T-helper 22 cell (primary cell): Measurements from ENCODE around the gene SEPHS2.

Source experiments
- DNase-seq: peaks from one replicate; pipeline ENCODE4 v3.0.0-alpha.2; 2020; ENCODE audit warnings: low read depth

SEPHS2 gene

DNA sequence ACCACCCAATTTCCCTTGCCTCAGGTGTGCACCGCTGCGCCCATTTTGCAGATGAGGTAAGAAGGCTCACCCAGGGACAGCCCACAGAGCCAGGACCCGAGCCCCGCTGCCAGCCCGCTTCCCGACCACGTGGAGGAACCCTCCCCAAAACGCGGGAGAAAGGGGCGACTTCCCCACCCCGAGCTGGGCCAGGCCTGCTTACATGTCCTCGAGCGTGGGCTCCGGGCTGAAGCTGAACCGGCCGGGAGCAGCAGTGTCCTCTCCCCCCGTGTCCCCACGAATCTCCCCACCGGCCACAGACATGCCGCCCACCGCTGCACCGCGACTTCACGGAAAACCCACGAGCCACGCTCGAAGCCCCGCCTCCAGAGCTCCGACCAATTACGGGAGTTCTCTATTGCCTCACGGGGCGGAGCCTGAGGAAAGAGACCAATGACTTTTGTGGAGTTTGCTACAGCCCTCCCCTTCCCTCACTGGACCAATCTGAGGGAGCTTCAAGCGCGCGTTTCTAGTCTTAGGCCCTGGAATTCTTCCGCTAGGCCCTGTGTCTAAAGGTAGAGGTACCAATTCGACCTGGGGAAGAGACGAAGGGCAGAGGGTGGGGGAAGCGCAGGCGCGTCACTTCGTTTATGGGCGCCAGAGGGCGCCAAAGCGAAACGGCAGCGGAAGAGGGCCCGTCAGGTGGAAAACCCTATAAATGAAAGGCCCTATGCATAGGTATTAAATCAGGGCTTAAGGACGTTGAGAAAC, 15.8 kb downstream of the SEPHS2 start, which contains the start of gene DCTPP1:
Gene DCTPP1 (minus strand): TSS at position 353 of the 750 bp plus-strand sequence. CDS start 50 bp downstream, at position 303.
- DNase-seq: peak; percentile 95

DNA sequence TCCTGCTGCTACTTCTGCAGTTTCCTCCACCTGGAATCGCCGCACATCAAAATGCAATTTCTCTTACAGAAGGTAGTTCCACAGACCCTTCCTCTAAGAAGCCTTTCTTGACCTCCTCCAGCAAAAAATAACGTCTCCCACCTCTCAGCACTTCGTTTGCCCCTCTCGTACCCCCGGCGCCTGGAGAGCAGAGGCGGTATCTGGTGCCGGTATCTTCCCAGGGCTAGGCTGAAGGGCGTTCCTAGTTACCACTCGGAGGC, 16.3 kb downstream of the SEPHS2 start:
- DNase-seq: no peak

DNA sequence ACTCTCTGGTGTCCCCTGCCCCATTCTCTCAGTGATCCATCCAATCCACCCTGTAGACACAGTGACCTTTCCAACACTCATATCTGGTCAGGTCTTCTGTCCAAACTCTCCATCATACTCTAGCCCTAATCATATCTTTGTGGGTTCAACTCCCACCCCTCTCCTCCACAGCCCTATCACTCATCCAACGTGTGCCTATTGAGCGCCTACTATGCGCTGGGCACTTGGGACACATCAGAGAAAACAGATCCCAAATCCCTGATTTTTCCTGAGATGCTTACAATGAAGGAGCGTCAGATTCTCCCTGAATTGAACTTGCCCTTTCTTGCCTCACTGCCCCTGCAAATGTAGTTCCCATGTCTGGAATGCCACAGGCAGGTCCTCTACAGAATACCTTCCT, 17.6 kb downstream of the SEPHS2 start:
- DNase-seq: no peak

DNA sequence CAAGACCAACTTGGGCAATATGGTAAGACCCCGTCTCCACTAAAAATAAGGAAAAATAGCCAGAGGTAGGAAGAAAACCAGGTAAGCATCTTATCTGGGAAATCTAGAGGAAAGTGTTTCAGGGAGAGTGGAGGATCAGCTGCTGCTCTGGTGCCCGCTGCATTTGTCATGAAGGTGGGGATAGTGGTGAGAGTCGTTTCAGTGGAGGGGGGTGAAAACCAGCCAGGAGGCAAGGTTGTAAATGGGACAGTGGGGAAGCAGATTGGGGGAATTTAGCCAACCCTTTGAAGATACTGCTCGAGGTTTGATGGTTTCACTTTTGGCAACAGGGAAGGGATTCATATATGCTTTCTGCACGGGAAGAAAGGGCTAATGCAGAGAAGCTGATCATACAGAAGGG, 24.7 kb downstream of the SEPHS2 start:
- DNase-seq: no peak

DNA sequence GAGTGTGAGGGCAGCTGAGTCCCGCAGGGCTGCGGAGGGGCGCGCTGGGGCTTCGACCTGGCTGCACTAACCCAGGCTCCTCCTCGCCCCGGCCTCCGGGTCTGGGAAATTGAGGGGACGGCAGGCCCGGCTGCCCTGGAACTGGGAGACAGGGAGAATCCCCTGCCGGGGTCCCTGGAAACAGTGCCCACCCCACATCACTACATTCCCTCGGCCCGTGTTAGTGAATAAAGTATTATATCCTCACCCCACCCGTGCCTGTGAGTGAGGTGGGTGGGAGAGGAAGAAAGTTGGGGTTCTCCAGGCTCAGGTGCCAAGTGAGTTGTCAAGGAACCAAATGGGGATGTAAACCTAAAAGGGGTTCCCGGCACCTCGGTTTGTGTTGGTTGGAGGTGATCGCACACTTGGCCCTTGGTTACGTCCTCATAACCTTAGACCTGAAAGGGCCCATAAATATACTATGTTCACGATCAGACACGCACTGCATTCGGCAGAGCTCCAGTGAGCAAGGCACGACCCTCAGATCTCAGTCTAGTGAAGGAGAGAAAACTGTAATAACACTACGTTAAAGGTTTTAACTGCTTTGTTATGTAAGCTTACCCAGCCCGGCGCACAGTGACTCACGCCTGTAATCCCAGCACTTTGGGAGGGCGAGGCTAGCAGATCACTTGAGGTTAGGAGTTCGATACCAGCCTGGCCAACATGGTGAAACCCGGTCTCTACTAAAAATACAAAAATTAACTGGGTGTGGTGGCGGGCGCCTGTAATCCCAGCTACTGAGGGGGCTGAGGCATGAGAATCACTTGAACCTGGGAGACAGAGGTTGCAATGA, 27.1 kb downstream of the SEPHS2 start:
- DNase-seq: no peak

DNA sequence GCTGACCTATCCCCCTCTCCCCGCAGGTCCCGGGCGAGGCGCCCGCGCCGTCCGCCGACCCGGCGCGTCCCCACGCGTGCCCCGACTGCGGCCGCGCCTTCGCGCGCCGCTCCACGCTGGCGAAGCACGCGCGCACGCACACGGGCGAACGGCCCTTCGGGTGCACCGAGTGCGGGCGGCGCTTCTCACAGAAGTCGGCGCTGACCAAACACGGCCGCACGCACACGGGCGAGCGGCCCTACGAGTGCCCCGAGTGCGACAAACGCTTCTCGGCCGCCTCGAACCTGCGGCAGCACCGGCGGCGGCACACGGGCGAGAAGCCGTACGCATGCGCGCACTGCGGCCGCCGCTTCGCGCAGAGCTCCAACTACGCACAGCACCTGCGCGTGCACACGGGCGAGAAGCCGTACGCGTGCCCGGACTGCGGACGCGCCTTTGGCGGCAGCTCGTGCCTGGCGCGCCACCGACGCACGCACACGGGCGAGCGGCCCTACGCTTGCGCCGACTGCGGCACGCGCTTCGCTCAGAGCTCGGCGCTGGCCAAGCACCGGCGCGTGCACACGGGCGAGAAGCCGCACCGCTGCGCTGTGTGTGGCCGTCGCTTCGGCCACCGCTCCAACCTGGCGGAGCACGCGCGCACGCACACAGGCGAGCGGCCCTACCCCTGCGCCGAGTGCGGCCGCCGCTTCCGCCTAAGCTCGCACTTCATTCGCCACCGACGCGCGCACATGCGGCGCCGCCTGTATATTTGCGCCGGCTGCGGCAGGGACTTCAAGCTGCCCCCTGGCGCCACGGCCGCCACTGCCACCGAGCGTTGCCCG, 27.9 kb downstream of the SEPHS2 start:
- peak; percentile 78 for DNase-seq

DNA sequence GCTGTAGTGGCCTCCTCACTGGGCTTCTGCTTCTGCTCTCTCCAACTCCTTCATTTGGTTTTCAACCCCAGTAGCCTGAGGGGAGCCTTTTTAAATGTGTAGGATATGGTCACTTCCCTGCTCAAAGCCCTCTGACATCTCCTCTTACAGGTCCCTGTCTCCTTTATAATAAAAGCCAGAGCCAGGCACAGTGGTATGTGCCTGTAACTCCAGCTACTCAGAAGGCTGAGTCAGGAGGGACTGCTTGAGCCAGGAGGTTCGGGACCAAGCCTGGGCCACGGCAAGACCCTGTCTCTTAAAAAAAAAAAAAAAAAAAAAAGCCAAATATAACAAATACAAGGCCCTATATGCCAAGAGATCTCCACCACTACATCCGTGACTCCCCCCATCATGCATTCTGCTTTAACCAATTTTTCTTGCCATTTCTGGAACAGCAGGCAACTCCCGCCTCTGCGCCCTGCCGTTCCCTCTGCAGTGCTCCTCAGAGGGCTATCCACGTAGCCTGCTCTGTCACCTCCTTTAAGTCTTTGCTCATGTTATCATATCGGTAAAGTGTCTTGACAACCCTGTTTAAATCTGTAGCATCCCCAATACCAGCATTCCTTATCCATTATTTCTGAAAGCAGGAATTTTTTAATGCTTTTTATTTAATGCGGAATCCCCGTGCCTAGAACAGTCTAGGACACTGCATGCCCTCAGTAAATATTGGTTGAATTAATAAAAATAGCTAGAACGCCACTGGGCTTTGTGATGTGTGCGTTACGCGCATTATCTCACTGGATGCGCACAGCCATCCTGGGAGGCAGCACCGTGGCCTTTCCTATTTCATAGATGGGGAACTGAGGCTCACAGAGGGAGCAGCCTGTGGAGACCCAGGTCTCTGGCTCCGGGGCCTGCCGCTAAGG, 28.8 kb downstream of the SEPHS2 start:
- no peak for DNase-seq

DNA sequence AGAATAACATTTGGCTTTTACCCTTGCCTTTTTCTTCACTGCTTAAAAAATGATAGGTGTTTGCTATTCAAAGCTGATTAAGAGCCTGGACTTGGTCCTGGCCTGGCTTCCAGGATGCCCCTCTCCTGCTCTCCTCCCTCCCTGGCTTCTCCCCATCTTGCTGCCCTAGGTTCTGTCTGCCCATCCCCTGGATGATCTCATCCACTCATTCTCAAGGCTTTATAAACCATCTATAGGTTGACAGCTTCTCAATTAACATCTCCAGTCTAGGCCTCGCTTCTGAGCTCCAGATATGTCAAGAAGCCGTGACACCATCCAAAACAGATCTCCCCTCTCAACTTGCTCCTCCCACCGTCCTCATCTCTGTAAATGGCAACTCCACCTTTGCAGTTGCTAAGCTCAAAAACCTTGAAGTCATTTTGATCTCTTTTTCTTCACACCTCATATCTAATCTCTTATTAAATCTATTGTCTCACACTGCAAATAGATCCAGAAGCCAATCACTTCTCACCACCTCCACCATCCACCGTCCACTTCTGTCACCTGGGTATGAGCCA, 29.5 kb downstream of the SEPHS2 start:
- DNase-seq: no peak

DNA sequence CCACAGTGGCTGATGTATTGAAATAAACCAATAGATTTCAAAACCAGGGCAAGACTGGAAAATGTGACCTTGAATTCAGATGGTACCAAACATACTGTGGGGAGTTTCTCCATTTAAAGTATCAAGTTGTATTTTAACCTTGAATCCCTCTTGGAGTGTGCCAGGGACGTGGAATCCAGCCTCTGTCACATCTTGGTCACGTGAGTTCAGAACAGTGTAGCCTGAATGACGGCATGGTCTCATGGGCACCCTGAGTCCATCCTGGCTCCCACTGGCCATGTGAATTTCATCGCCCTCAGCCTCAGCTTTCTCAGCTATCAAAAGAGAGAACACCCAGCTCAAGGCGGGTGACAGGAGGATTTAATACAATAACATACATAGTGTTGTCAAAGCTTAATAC, 31.5 kb downstream of the SEPHS2 start:
- no peak for DNase-seq

DNA sequence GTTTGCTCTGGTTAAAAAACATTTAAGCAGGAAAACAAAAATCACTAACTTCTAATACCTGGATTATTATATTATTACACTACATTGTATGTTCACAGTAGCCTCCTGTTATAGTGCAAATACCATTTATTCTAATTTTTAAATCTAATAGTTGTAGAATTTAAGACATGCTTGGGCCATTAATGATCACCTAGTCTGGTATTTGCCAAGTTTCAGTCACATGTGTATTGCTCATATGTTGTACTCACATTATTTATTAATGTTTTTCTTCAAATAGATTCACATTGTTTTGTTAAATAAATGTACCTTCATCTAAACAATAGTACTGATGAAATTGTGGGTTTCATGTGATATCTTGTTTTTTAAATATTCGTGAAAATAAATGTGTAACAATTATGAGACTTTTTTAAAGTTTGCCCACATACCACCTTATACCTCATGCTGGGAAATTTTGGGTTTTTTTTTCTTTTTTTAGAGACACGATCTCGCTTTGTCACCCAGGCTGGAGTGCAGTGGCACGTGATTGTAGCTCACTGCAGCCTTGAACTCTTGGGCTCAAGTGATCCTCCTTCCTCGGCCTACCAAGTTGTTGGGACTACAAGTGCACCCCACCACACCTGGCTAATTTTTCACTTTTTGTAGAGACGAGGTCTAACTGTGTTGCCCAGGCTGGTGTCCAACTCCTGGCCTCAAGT, 32.4 kb downstream of the SEPHS2 start:
- DNase-seq: no peak

DNA sequence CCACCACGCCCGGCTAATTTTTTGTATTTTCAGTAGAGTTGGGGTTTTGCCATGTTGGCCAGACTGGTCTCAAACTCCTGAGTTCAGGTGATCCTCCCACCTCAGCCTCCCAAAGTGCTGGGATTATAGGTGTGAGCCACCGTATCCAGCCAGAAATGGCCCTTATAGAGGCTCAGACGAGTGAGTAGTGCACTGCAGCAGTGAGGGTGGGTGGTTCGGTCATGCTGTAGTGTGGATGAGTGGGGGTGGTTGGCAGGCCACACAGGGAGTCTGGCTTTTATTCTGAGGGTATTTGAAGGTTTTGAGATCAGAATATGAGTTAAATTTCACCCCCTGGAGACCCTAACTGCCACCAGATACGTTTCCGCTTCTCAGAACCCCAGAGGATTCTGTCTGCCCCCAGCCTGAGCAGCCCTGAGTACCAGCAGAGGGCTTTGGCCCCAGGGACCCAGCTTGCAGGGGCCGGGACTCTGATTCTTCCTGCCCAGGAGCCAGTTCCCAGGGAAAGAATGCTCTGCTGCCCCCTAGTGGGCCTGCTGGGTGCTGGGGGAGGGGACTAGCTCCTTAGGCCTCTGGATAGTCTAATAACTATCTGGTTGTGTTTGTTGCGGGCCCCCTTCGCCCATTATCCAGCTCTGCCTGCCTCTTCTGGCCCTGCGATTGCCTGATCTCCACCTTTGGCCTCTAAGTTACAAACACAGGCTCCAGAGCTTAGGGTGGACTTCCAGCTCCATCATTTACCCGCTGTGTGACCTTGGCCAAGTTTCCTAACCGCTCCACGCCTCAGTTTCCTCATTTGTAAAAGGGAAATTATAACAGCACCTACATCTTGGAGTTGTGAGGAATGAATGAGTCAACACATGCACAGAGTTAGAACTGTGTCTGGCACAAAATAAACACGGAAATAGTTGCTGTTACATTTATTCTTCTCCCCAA, 36.3 kb downstream of the SEPHS2 start:
- DNase-seq: peak; percentile 76

DNA sequence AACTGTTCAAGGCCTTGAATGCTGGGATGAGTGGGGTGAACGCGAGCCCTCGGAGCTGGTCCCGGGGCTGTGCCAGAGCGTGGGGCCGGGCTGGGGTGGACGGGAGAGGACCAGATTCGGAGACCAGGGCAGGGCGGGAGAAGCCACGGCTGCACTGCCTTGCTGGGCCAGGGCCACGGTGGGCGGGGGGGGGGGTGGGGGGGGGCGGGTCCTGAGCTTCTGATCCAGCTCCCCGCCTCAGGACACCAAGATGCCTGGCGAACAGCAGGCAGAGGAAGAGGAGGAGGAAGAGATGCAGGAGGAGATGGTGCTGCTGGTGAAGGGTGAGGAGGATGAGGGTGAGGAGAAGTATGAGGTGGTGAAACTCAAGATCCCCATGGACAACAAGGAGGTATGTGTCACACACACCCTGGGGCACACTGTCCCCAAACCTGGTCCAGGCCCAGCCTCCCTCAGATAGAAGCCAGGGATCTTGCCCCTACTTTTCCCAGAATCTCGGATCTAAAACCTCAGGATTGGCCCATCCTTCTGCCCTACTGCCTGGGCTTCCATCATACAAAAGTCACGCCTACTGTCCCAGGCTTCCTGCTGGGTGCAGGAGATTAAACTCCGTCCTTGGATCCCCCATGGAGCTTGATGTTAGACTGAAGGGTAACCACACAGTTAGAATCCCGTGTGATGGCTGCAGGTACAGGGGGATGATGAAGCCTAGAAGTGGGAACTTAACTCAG, 37.7 kb downstream of the SEPHS2 start:
- no peak for DNase-seq

DNA sequence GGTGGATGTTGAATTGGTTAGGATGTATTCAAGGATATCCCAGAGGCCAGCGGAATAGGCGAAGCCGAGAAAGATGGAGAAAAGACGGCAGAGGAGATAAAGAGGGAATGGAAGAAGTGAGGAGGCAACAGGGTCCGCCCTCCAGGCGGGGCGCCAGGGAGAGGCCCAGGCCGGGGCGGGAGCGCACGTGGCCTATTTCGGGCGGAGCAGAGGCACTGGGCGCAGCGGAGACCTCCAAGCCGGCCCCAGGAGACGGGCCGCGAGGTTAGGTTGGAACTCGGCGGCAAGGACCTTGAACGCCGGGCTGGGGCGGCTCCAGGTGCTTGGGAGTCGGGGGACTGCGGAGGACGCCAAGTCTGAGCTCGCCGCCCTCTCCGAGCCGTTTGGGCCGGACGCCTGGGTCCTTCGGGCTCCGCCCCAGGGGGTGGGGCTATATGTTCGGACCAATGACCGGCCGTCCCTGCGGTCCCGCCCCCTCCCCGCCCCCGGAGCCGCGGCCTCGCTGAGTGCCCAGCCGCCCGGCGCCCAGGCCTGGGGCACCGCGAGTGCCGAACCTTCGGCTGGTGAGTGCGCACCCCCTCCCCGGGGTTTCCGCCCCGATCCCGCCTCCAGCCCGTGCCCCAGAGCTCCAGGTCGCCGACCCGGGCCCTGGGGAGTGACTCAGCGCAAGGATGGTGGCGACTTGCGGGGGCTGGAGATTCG, 38.4 kb downstream of the SEPHS2 start, which contains the start of gene ZNF771:
Gene ZNF771 (plus strand): TSS at position 505 of the 702 bp plus-strand sequence. CDS start 448 bp downstream, outside the sequence.
- DNase-seq: peak; percentile 77

DNA sequence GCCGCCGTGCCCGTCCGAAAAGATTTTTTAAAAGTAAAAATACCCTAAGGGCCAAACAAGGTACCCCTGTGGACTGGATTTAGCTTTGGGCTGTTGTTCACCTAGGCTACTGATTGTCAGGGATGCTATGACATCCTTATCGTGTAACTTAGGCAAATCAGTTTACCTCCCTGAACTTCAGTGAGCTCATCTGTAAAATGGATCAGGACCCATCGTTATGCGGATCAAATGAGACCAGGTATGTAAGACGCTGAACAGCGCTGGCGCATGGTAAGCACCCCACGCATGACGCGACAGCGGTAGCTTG, 38.9 kb downstream of the SEPHS2 start:
- no peak for DNase-seq

DNA sequence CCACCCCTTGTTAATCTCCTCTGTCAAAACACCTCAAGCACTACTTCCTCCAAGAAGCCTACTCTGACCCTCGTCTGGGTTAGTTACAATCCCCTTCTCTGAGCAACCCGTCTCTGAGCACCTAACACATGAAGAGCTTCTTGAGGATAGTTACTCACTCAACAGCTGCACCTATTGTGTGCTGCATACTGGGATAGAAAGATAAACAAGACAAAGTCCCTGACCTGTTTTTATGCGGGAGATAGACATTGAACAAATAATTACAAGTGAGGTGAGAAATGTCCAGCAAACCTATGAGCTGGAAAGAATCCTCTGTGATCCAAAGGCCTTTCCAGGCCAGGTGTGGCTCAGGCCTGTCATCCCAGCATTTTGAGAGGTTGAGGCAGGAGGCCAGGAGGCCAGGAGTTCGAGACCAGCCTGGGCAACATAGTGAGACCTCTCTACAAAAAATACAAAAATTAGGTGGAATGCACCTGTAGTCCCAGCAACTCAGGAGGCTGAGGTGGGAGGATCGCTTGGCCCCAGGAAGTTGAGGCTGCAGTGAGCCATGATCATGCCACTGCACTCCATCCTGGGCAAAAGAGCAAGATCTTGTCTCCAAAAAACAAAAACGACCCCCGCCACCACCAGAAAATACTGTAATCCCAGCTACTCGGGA, 43.8 kb downstream of the SEPHS2 start:
- no peak for DNase-seq

DNA sequence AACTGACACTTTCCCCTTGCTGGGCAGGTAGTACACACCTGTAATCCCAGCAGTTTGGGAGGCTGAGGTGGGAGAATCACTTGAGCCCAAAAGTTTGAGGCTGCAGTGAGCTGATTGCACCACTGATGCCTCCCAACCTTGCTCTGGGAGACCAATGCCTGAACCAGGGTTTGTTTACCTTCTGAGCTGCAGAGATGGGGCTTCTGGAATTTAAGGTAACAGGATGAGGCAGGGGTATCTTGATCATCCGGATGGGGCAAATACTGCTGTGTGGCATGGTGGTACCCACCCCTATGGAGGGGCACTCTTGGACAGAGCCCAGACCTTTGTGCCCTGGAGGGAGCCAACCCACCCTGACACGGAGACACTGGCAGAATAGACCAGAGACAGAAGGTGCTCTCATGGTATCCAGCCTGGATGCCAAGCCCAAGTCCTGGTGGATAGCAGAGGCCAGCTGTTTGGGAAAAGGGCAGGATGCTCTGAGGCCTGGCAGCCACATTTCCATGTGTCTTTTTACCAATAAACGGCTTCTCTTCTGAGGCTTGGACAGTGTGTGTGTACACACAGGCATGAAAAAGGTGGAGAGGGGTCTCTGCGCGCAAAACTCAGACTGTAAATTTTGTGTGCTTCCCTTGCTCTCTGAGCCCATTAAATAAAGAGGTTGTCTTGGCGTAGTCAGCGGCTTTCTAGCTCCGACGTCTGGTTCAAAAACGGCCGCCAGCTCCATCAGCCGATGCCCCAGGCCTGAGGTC, 46.1 kb downstream of the SEPHS2 start:
- DNase-seq: no peak
